NCI-H1436 treated with DMSO at 0.1 percent for 48 hours (cell line): ENCODE measurements around the gene ZDHHC14.
A peak's percentile ranks its signal among the peaks of the same experiment; 100 is the strongest.
"Not testable (repeated sequence)": the region's sequence is repeated elsewhere in the genome, so short reads cannot be mapped to it uniquely, and the experiment has no call there.

Source experiments
- DNase-seq: peaks from one replicate; lab custom pipeline; 2025; lab: John Stamatoyannopoulos, UW

Gene ZDHHC14

GRCh38 chr6:157552081-157552747 lies 171.2 kb downstream of the ZDHHC14 start:
- DNase-seq: no peak

GRCh38 chr6:157552820-157553485 lies 172.0 kb downstream of the ZDHHC14 start:
- no peak for DNase-seq

GRCh38 chr6:157554747-157555146 lies 173.8 kb downstream of the ZDHHC14 start:
- no peak for DNase-seq

GRCh38 chr6:157555455-157556143 lies 174.6 kb downstream of the ZDHHC14 start:
- no peak for DNase-seq

- no peak for DNase-seq
Observed at GRCh38 chr6:157556144-157556645, 175.2 kb downstream of the ZDHHC14 start.

- no peak for DNase-seq
Observed at GRCh38 chr6:157556671-157557430, 175.9 kb downstream of the ZDHHC14 start.

GRCh38 chr6:157557559-157557958 lies 176.6 kb downstream of the ZDHHC14 start:
- no peak for DNase-seq

- no peak for DNase-seq
Observed at GRCh38 chr6:157558049-157558448, 177.1 kb downstream of the ZDHHC14 start.

- no peak for DNase-seq
Observed at GRCh38 chr6:157558487-157559200, 177.7 kb downstream of the ZDHHC14 start.

- DNase-seq: no peak
Observed at GRCh38 chr6:157559201-157559756, 178.3 kb downstream of the ZDHHC14 start.

GRCh38 chr6:157560063-157560462 lies 179.1 kb downstream of the ZDHHC14 start:
- not testable (repeated sequence) for DNase-seq

- DNase-seq: no peak
Observed at GRCh38 chr6:157560691-157561413, 179.9 kb downstream of the ZDHHC14 start.

- DNase-seq: peak; percentile 35
Observed at GRCh38 chr6:157561414-157561790, 180.4 kb downstream of the ZDHHC14 start.

- DNase-seq: no peak
Observed at GRCh38 chr6:157561929-157562810, 181.2 kb downstream of the ZDHHC14 start.

GRCh38 chr6:157562997-157563396 lies 182.0 kb downstream of the ZDHHC14 start:
- DNase-seq: no peak

GRCh38 chr6:157563611-157564284 lies 182.8 kb downstream of the ZDHHC14 start:
- no peak for DNase-seq

GRCh38 chr6:157568702-157569101 lies 187.7 kb downstream of the ZDHHC14 start:
- DNase-seq: no peak

- no peak for DNase-seq
Observed at GRCh38 chr6:157569543-157569942, 188.6 kb downstream of the ZDHHC14 start.

GRCh38 chr6:157570104-157570503 lies 189.1 kb downstream of the ZDHHC14 start:
- no peak for DNase-seq
